H1 (cell line): ENCODE measurements around the gene FNDC3A. TPM values are rescaled to one million over a fixed set of nuclear protein-coding genes. Genes with fewer than 3 reads are reported as not detected.

ENCODE experiments used
- BRCA1 ChIP-seq: IDR thresholded peaks from 2 replicates; pipeline ENCODE4 v1.6.1; 2012; ENCODE audit warnings: low read depth, low read length, improper control_type of control experiment
- CTCF ChIP-seq, 3 experiments: IDR thresholded peaks; 1 replicate in 2 of 3; 2 replicates in 1 of 3; pipeline versions ENCODE4 v1.5.1 to v1.6.1; 2011; ENCODE audit warnings: low read length in 3 of 3, mild to moderate bottlenecking in 3 of 3, inconsistent platforms in 2 of 3, low read depth in 1 of 3, moderate library complexity in 1 of 3; ENCODE audit not compliant: insufficient read depth in 1 of 3; ENCODE audit errors: control extremely low read depth in 1 of 3
- EGR1 ChIP-seq: IDR thresholded peaks from 2 replicates; pipeline ENCODE4 v1.6.1; 2011; ENCODE audit warnings: low read depth, low read length, borderline replicate concordance
- polyA plus RNA-seq, 7 experiments: library from polyadenylated mRNA; depleted of rRNA in 3 of 7; stranded (reverse) in 5 of 7; unstranded in 2 of 7; fragments of >200 nt in 5 of 7; fragments of 200-250 nt in 2 of 7; gene quantifications; 1 replicate in 5 of 7; 2 replicates in 1 of 7; 4 replicates in 1 of 7; pipeline versions ENCODE4 v1.2.1 to v1.2.3, GENCODE V29; 2011 to 2013; ENCODE audit warnings: missing spikeins in 2 of 7, mixed read lengths in 2 of 7
- total RNA-seq: library from RNA; stranded (reverse); fragmentation: NEBNext Ultra II Directional; extraction: Animal tissue kit (Norgen Biotek cat#: 25700); gene quantifications from 2 replicates; pipeline ENCODE4 v1.2.1, GENCODE V29; 2021

Gene FNDC3A
- total and polyA plus RNA-seq, 2 of the 8 experiments (the other 6 are each of a cell fraction or from before 2014, with no cell fraction given): 14.6 to 26.0 TPM

GRCh38 chr13:49030213-49030612, 54.5 kb downstream of the FNDC3A start (continued):
- TF ChIP-seq CTCF (IDR thresholded peaks at IDR 0.05; ENCODE audit: control extremely low read depth in 1 of 3, insufficient read depth in 1 of 3, low read depth in 1 of 3, low read length in 3 of 3) (no peak), EGR1 (no peak), BRCA1 (no peak)
